T1000 (cell line): ENCODE data around the gene GGT7.
"Not testable (repeated sequence)": the region's sequence is repeated elsewhere in the genome, so short reads cannot be mapped to it uniquely, and the experiment has no call there.

Source experiments
- DNase-seq: peaks from one replicate; lab custom pipeline; 2025; ENCODE audit warnings: mixed read lengths; lab: John Stamatoyannopoulos, UW

Gene GGT7

DNA sequence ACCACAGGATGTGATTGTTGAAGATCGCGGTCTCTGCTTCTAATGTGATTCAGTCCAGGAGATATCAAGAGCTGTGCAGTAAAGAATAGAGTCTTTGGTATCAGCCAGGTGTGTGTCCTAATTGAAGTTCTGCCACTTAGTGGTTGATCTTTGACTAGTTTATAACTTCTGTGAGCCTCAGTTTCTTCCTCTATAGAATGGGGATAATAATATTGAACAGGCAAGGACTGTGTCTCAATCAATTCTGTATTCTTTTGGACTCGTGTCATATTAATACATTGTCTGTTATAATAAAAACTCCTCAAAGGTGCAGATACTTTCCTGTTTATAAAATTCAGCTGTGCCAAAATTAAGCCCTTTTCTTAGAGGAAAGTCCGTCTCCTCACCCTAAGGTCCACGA is 24.1 kb downstream of the GGT7 start:
- DNase-seq: no peak

DNA sequence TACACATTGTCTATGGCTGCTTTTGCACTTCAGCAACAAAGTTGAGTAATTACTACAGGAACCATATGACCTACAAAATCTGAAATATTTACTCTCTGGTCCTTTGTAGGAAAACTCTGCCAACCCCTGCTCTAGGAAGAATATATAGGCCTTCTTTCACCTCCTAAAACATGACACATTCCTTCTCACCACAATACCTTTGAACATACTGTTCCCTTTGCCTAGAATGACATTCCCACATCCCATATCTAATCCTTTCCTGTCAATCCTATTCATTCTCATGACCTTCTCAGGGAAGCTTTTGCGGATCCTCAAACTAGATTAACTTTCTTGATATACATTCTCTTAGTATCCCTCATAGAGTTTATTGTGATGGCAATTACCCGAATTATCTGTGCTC is 29.2 kb downstream of the GGT7 start:
- DNase-seq: no peak

DNA sequence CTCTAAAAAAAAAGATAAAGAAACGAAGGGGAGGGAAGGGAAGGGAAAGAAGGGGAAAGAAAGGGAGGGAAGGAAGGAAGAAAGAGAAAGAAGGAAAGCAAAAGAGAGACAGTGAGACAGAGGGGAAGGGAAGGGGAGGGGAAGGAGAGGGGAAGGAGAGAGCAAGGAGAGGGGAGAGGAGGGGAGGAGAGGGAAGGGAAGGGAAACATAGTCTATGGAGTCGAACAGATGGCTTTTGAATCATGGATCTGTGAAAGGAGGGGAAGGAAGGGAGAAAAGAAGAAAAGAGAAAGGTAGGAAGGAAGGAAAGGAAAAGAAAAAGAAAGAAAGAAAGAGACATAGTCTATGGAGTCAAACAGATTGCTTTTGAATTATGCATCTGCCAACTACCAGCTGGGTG is 30.5 kb downstream of the GGT7 start:
- no peak for DNase-seq

DNA sequence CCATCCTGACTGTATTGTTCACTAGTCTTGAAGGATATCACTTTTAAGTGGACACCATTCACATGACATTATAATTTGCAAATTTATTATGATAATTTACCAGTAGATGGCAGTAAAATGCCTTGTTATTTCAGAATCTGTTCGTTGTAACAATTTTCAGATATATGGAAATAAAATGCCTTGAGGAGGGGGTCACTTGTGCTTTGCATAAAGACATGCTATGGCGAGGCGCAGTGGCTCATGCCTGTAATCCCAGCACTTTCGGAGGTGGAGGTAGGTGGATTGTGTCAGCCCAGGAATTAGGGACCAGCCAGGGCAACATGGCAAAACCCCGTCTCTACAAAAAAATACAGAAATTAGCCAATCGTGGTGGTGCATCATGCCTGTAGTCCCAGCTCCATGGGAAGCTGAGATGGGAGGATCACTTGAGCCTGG is 38.2 kb downstream of the GGT7 start:
- no peak for DNase-seq

DNA sequence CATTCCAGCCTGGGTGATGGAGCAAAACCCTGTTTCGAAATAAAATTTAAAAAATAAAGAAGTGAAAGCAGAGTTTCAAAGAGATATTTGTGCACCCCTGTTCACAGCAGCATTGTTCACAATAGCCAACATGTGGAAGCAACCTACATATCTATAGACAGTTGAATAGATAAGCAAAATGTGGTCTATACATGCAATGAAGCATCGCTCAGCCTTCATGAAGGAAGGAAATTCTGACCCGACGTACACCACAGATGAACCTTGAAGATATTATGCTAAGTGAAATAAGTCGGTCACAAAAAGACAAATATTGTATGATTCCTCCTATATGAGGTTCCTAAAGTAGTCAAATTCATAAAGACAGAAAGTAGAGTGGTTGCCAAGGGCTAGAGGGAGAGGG is 40.7 kb downstream of the GGT7 start:
- no peak for DNase-seq

DNA sequence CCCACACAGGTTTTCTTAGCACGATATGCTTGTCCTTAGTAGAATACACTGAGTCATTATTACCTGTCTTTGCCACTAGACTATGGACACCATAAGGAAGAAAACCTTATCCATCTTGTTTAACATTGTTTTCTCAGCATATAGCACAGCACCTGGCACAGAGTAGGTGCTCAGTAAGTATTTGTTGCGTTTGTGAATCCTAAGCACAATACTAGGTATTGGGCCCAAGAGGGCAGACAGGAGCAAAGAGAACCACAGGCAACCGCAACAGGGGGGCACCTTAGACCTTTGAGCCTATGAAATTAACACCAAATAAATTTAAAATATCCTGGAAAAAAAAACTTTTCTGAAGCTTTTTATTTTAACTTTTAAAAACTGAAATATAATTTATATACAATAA is 43.5 kb downstream of the GGT7 start:
- DNase-seq: no peak

DNA sequence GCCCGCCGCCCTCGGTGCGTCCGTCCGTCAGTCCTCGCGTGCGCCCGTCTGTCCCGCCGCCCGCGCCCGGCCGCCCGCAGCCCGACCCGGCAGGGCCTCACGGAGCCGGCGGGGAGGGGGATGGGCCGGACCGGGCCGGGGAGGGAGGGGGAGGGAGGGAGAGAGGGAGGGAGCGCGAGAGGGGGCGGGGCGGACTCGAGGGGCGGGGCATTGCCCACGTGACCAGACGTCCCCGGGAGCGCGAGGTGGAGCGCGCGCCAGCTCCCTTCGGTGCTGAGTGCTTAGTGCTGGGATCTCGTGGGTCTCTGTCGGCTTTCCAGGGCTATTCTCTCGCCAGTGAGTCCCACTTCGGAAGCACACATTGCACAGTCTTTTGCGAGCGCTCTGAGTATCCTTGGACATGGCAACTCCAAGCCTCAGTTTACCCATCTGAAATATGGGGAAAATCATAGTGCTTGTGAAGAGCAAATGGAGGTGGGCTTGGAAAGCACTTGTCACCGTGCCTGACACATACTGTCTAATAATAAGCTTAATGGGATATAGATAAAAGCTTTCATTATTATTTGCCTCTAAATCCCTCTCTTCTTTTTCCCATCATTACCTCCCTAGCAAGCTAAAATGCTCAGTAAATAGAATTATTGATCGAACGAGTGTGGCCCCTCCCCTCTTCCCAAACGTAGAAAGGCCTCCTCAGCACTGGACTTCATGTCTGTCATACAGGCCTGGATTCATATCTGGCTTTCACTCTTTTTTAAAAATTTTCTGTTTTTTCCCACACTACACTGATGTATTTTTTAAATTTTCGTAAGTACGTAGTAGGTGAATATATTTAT is 46.9 kb downstream of the GGT7 start, which contains the start of gene NCOA6:
Gene NCOA6, minus strand, starts transcription at position 122 of the 833 bp plus-strand sequence. CDS start 43,296 bp downstream, outside the sequence.
- DNase-seq: peak; percentile 57

DNA sequence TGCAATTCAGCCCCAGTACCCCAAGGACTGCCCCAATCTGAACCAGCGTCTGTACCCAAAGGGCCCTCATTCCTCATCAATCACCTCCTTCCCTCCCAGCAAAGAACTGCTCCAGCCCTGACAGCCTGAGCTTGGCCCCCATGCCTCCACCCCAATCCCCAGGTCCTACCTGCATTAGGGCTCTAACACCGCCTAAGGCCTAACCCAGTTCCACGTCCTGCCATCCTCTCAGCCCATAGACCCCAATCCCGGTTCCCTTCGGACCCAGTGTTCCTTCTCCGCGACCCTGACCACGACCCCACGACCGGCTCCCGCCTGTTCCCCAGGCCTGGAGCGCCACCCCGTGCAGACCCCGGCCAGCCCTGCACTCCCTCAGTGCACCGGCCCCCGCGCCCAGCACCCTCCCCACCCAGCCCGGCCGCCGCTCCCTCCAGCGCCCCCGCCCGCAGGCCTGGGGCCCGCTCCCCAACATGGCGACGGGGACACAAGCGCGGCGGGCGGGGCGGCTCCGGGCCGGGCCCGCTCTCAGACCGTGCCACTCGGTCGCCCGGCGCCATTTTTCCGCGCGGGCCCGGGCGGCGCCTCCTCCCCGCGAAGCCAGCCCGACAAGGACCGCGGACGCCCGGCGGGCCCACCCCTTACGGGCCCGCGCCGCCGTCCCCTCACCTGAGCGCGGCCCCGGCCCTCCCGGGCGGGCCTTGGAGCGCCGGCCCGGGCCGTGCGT is 47.7 kb downstream of the GGT7 start:
- no peak for DNase-seq

DNA sequence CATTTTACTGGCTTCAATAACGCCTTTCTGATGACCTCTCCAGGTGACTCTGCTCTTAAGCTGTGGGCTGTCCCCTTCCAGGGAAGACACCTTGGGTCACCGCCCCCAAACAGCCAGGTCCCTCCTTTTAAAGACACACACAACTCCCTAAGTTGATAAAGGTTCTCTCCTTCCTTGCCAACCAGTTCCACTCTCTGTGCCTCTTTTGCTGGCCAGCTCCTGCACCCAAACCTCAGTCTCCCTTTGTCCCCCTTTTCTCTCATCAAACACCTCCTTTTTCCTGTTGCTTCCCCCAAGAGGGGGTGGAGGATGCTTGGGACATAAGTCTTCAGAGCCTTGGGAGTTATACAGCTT is 48.2 kb downstream of the GGT7 start:
- peak; percentile 23 for DNase-seq

DNA sequence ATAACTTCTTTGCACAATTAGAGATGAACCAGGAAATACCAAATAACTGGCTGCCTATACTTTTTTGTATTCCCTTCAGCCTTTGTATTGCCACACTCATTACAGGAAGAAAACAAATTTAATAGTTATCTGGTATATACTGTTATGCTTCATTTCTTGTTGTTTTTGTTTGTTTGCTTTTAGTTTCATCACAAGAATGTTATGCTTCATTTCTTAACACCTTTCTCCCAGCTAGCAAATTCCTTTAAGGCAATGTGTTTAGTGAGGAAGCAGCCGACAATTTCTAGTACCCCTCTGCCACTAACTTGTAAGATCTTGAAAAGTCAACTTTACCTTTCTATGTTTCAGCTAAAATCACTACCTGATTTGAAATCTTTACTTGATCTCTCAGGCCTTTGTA is 48.6 kb downstream of the GGT7 start:
- no peak for DNase-seq

DNA sequence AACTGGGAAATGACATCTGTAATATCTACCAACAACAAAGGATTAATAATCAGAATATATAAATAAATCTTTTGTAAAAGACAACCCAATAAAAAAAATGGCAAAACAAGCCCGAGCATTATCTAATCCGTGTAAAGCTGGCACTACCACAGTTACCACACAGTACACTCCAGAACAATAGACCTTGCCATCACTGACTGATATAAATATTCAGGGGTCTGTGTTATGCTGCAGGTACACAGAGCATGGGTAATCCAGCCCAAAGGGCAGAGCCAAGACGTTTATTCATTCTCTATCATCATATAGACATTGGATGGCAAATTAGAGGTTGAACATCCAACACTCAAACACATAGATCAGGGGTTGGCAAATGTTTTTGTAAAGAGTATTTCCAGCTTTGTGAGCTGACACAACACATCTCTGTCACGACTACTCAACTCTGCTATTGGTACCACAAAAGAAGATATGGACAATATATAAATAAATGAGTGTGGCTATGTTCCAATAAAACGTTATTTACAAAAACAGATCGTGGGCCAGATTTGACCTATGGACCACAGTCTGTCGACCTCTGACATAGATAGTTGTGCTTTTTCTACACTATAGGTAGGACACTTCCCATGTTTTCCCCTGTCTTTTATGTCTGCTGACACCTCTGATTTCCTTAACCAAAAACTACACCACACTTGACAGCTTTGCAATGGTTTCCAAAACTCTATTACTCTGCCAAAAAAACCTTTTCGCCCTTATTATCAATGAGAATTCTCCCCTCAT is 51.7 kb downstream of the GGT7 start:
- no peak for DNase-seq

DNA sequence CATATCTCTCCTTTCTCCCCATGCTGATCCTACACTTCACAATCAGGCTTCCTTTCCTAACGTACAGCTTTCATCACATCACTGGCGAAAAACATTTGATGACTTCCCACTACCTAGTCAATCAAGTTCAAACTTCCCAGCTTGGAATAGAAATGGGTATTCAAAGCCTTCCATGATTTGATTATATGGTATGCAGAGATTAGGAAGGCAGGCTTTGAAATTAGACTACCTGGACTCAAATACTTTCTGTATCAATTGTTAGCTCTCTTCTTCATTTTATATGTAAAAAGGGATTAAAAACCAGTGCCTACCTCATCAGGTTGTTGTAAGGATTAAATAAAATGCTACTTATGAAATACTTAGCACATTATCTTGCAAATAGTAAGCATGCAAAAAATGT is 54.9 kb downstream of the GGT7 start:
- no peak for DNase-seq

DNA sequence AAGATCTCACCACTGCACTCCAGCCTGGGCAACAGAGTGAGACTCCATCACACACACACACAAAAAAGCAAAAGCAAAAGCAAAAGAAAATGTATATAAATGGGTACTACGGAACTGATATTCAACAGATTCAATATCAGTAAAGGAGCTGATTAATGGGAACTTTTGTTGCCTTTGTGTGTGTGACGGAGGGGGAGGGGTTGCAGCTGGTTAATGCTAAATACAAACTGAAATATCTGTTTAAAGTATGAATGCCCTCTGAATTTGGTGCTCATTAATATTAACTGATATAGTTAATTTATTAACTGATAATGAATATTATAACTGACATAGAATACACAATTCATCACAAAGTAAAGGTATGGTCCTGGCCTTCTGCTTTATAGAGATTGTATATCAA is 55.6 kb downstream of the GGT7 start:
- DNase-seq: no peak

DNA sequence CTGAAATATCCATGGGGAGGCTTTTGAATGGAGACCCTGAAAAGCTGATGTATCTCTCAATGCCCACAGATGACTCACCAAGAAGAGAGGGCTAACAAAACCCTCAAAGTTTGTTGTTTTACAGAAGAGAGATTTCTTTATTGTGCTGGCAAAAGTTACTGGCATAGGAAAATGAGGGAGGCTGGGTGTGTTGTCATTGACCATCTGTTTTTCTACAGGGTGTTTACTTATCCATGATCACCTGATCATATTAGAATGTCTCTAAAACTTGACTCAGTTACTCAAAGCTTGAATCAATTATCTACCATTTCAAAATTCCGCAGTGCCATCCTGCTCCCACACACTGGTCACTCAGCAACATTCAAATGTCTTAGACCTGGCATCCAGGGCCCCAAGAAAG is 57.0 kb downstream of the GGT7 start:
- DNase-seq: no peak

DNA sequence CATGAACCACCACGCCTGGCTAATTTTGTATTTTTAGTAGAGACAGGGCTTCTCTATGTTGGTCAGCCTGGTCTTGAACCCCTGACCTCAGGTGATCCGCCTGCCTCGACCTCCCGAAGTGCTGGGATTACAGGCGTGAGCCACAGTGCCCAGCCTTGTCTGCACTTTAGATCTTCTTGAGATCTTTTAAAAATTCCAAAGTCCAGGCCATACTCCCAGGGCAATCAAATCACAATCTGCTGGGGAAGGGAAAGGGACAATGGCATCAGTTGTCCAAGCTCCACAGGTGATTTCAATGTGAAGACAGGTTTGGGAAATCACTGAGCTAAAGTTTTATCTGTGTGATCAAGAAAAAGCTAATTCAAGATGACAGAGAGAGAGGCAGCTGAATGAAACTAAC is 64.1 kb downstream of the GGT7 start:
- no peak for DNase-seq

DNA sequence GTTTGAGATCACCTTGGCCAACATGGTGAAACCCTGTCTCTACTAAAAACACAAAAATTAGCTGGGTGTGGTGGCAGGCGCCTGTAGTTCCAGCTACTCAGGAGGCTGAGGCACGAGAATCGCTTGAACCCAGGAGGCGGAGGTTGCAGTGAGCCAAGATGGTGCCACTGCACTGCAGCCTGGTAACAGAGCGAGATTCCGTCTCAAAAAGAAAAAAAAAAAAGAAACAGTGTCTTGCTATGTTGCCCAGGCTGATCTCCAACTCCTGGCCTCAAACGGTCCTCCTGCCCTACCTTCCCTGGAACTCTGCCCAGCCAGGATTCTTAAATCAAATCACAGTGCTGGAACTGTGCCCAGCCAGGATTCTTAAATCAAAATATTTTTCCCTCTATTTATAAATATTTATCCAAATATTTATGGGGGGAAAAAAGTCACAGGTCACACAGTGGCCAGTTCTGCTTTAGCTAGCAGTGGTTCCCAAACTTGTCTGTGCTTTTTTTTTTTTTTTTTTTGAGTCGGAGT is 64.7 kb downstream of the GGT7 start:
- not testable (repeated sequence) for DNase-seq

DNA sequence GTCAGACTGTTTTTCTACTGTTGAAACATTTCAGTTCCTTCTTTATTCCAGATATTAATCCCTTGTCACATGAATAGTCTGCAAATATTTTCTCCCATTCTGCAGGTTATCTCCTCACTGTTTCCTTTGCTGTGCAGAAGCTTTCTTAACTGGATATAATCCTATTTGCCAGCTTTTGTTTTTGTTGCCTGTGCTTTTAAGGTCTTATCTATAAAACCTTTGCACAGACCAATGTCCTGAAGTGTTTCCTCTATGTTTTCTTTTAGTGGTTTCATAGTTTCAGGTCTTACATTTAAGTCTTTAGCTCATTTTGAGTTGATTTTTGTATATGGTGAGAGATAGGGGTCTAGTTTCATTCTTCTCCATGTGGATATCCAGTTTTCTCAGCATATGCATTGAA is 66.4 kb downstream of the GGT7 start:
- DNase-seq: no peak

DNA sequence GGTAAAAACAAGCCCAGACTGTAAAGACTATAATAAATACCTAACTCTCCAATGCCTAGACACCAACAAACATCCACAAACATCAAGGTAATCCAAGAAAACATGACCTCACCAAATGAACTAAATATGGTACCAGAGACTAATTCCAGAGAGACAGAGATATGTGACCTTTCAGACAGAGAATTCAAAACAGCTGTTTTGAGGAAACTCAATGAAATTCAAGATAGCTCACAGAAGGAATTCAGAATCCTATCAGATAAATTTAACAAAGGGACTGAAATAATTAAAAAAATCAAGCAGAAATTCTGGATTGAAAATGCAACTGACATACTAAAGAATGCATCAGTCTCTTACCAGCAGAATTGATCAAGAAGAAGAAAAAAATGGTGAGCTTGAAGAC is 73.8 kb downstream of the GGT7 start:
- no peak for DNase-seq

DNA sequence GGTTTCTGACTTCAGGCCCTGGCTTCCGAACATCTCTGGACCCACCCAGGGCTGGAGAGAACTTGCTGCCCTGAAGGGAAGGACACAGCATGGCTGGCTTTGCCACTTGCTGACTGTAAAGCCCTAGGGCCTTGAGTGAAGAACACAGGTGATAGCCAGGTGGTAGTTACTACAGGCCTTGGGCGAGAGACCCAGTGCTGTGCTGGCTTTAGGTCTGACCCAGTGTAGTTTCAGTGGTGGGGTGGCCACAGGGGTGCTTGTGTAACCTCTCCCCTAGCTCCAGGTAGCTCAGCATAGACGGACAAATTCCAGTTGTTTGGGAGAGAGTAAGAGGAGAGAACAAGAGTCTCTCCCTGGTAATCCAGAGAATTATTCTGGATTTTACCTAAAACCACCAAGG is 74.3 kb downstream of the GGT7 start:
- no peak for DNase-seq

DNA sequence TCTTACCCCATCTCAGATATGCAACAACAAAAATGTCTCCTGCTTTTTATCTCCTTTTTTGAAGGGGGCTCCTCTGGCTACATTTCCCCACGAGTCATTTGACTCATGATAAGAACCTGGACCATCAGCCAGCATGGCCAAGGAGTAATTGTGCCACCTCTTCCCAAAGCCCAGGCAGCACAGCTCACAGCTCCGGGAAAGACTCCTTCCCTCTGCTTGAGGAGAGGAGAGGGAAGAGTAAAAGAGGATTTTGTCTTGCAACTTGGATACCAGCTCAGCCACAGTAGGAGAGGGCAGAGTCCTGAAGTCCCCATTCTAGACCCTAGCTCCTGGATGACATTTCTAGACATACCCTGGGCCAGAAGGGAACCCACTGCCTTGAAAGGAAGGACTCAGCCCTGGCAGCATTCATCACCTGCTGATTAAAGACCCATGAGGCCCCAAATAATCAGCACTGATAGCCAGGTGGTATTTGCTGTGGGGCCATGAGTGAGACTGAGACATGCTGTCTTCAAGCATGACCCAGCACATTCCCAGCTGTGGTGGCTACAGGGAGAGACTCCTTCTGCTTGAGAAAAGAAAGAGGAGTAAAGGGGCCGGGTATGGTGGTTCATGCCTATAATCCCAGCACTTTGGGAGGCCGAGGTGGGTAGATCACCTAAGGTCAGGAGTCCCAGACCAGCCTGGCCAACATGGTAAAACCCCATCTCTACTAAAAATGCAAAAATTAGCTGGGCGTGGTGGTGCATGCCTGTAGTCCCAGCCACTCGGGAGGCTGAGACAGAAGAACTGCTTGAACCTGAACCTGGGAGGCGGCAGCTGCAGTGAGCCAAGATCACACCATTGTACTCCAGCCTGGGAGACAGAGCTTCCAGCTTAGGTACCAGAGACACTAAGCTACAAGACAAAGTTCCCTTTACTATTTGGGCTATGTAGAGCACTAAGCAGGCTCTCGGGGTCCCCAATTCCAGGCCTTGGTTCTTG is 75.4 kb downstream of the GGT7 start:
- DNase-seq: no peak
